IPS-20b (cell line): ENCODE results near the gene OR5B12.
"Not testable (repeated sequence)": the region's sequence is repeated elsewhere in the genome, so short reads cannot be mapped to it uniquely, and the experiment has no call there.

Source experiments
- H3K27ac ChIP-seq: one replicate; pipeline ENCODE4 v1.5.1; 2013; ENCODE audit warnings: low read length
- H3K27me3 ChIP-seq: 2 replicates; pipeline ENCODE4 v1.6.1; 2013; ENCODE audit warnings: mild to moderate bottlenecking, low read length, inconsistent platforms; ENCODE audit not compliant: insufficient read depth
- H3K36me3 ChIP-seq: 2 replicates; pipeline ENCODE4 v1.6.1; 2013; ENCODE audit warnings: low read depth, mild to moderate bottlenecking, inconsistent platforms, low read length, moderate library complexity; ENCODE audit not compliant: insufficient read depth
- H3K4me1 ChIP-seq: 2 replicates; pipeline ENCODE4 v1.6.1; 2013; ENCODE audit warnings: mild to moderate bottlenecking, control low read depth, inconsistent platforms, low read length, moderate library complexity; ENCODE audit not compliant: insufficient read depth
- H3K4me3 ChIP-seq: 2 replicates; pipeline ENCODE4 v1.5.1; 2013; ENCODE audit warnings: mild to moderate bottlenecking, low read length, inconsistent platforms
- H3K9ac ChIP-seq: 2 replicates; pipeline ENCODE4 v1.6.1; 2013; ENCODE audit warnings: low read depth, mild to moderate bottlenecking, inconsistent platforms, low read length, moderate library complexity
- H3K9me3 ChIP-seq: 2 replicates; pipeline ENCODE4 v1.6.1; 2013; ENCODE audit warnings: mild to moderate bottlenecking, low read depth, low read length, inconsistent platforms; ENCODE audit not compliant: insufficient read depth

Gene OR5B12

GRCh38 chr11:58433638-58434203, 8.3 kb downstream of the OR5B12 start:
- no peak overlapping the region for H3K4me3 ChIP-seq
- no peak overlapping the region for H3K9ac ChIP-seq
- H3K4me1 ChIP-seq, result no peaks in the 10 kb centered on the region; the same call in 1 of the 2 replicates
- H3K9me3 ChIP-seq, result no peaks in the 10 kb centered on the region
- no peak overlapping the region for H3K27ac ChIP-seq
- no peaks in the 10 kb centered on the region for H3K27me3 ChIP-seq
- no peaks in the 10 kb centered on the region for H3K36me3 ChIP-seq

GRCh38 chr11:58429273-58429672, 12.8 kb downstream of the OR5B12 start:
- H3K4me1 ChIP-seq, result peaks cover 4% of the 10 kb centered on the region; the same call in 1 of the 2 replicates
- H3K27me3 ChIP-seq, result no peaks in the 10 kb centered on the region
- H3K36me3 ChIP-seq, result no peaks in the 10 kb centered on the region
- no peak overlapping the region for H3K4me3 ChIP-seq
- no peaks in the 10 kb centered on the region for H3K9me3 ChIP-seq
- H3K27ac ChIP-seq, result no peak overlapping the region
- no peak overlapping the region for H3K9ac ChIP-seq

GRCh38 chr11:58428021-58428420, 14.0 kb downstream of the OR5B12 start, which contains the start of gene OR5B2:
Gene OR5B2 (minus strand): TSS chr11:58428121. CDS start chr11:58423261, 4,860 bp downstream.
- no peaks in the 10 kb centered on the region for H3K36me3 ChIP-seq
- H3K9me3 ChIP-seq, result no peaks in the 10 kb centered on the region
- no peak within 1 kb of the TSS for H3K9ac ChIP-seq
- H3K27me3 ChIP-seq, result no peaks in the 10 kb centered on the region
- no peak within 1 kb of the TSS for H3K4me3 ChIP-seq
- no peak within 1 kb of the TSS for H3K27ac ChIP-seq
- peaks cover 6% of the 10 kb centered on the region; the same call in 1 of the 2 replicates for H3K4me1 ChIP-seq

GRCh38 chr11:58406774-58407173, 35.3 kb downstream of the OR5B12 start, which contains the start of gene OR5B3:
Gene OR5B3 (minus strand): TSS chr11:58406874. CDS start chr11:58403409, 3,465 bp downstream.
- Histone ChIP-seq H3K4me1 (no peaks in the 10 kb centered on the region), H3K27me3 (no peaks in the 10 kb centered on the region), H3K36me3 (no peaks in the 10 kb centered on the region), H3K27ac (no peak within 1 kb of the TSS), H3K9ac (no peak within 1 kb of the TSS), H3K9me3 (peaks cover 8% of the 10 kb centered on the region), H3K4me3 (no peak within 1 kb of the TSS)

- H3K4me1 ChIP-seq, H3K27ac ChIP-seq, H3K36me3 ChIP-seq, H3K9ac ChIP-seq, H3K4me3 ChIP-seq, H3K27me3 ChIP-seq, H3K9me3 ChIP-seq: not testable (repeated sequence)
Observed at GRCh38 chr11:58399622-58400021, 42.4 kb downstream of the OR5B12 start.

- Histone ChIP-seq H3K4me1 (no peaks in the 10 kb centered on the region), H3K27ac (no peak overlapping the region), H3K9me3 (peaks cover 8% of the 10 kb centered on the region), H3K9ac (no peak overlapping the region), H3K27me3 (no peaks in the 10 kb centered on the region), H3K4me3 (no peak overlapping the region), H3K36me3 (no peaks in the 10 kb centered on the region)
Observed at GRCh38 chr11:58395581-58395980, 46.5 kb downstream of the OR5B12 start.

GRCh38 chr11:58394195-58394594, 47.8 kb downstream of the OR5B12 start:
- Histone ChIP-seq H3K4me1 (no peaks in the 10 kb centered on the region), H3K9ac (no peak overlapping the region), H3K9me3 (peaks cover 8% of the 10 kb centered on the region), H3K36me3 (no peaks in the 10 kb centered on the region), H3K4me3 (no peak overlapping the region), H3K27me3 (no peaks in the 10 kb centered on the region), H3K27ac (no peak overlapping the region)

GRCh38 chr11:58392746-58393145, 49.3 kb downstream of the OR5B12 start:
- no peaks in the 10 kb centered on the region for H3K4me1 ChIP-seq
- H3K9me3 ChIP-seq, result peaks cover 8% of the 10 kb centered on the region
- H3K27me3 ChIP-seq, result no peaks in the 10 kb centered on the region
- H3K9ac ChIP-seq, result no peak overlapping the region
- H3K27ac ChIP-seq, result no peak overlapping the region
- no peak overlapping the region for H3K4me3 ChIP-seq
- H3K36me3 ChIP-seq, result no peaks in the 10 kb centered on the region

GRCh38 chr11:58391879-58392278, 50.2 kb downstream of the OR5B12 start:
- Histone ChIP-seq H3K4me1 (no peaks in the 10 kb centered on the region), H3K4me3 (no peak overlapping the region), H3K9me3 (peaks cover 8% of the 10 kb centered on the region), H3K36me3 (no peaks in the 10 kb centered on the region), H3K9ac (no peak overlapping the region), H3K27ac (no peak overlapping the region), H3K27me3 (no peaks in the 10 kb centered on the region)

GRCh38 chr11:58390551-58391063, 51.4 kb downstream of the OR5B12 start:
- peaks cover 8% of the 10 kb centered on the region for H3K9me3 ChIP-seq
- no peaks in the 10 kb centered on the region for H3K4me1 ChIP-seq
- no peaks in the 10 kb centered on the region for H3K27me3 ChIP-seq
- no peak overlapping the region for H3K9ac ChIP-seq
- no peaks in the 10 kb centered on the region for H3K36me3 ChIP-seq
- H3K4me3 ChIP-seq, result no peak overlapping the region
- no peak overlapping the region for H3K27ac ChIP-seq
